H9 (cell line): ENCODE results near the gene CYP24A1. TPM values are rescaled to one million over a fixed set of nuclear protein-coding genes. Genes with fewer than 3 reads are reported as not detected.

Source experiments
- DNase-seq: peaks from one replicate; pipeline ENCODE4 v3.0.0-alpha.2; 2017
- H2AFZ ChIP-seq: one replicate; pipeline ENCODE4 v1.6.1; 2013; ENCODE audit warnings: mild to moderate bottlenecking, low read length, control low read depth, moderate library complexity
- H2AK5ac ChIP-seq: 2 replicates; pipeline ENCODE4 v1.6.1; 2013; ENCODE audit warnings: low read length, control low read depth, mixed read lengths; ENCODE audit not compliant: insufficient read length
- H2BK120ac ChIP-seq: one replicate; pipeline ENCODE4 v1.6.1; 2013; ENCODE audit warnings: low read depth, mild to moderate bottlenecking, low read length, control low read depth, inconsistent platforms; ENCODE audit not compliant: poor library complexity, severe bottlenecking
- H2BK12ac ChIP-seq: 2 replicates; pipeline ENCODE4 v1.6.1; 2013; ENCODE audit warnings: low read length, control low read depth, mixed read lengths, low read depth; ENCODE audit not compliant: insufficient read length
- H2BK15ac ChIP-seq: 2 replicates; pipeline ENCODE4 v1.6.1; 2013; ENCODE audit warnings: low read depth, low read length, control low read depth
- H2BK20ac ChIP-seq: one replicate; pipeline ENCODE4 v1.6.1; 2013; ENCODE audit warnings: low read depth, mild to moderate bottlenecking, low read length, control low read depth, inconsistent platforms; ENCODE audit not compliant: poor library complexity, severe bottlenecking
- H2BK5ac ChIP-seq: 2 replicates; pipeline ENCODE4 v1.6.1; 2013; ENCODE audit warnings: low read length, control low read depth, mixed read lengths; ENCODE audit not compliant: insufficient read length
- H3K14ac ChIP-seq: 2 replicates; pipeline ENCODE4 v1.6.1; 2013; ENCODE audit warnings: low read length, control low read depth; ENCODE audit not compliant: insufficient read depth
- H3K18ac ChIP-seq: 2 replicates; pipeline ENCODE4 v1.6.1; 2013; ENCODE audit warnings: low read depth, mild to moderate bottlenecking, mixed read lengths, low read length, control low read depth; ENCODE audit not compliant: insufficient read length
- H3K23ac ChIP-seq: 2 replicates; pipeline ENCODE4 v1.6.1; 2013; ENCODE audit warnings: low read length, control low read depth, mixed read lengths, low read depth; ENCODE audit not compliant: insufficient read length
- H3K23me2 ChIP-seq: 2 replicates; pipeline ENCODE4 v1.6.1; 2013; ENCODE audit warnings: low read depth, mild to moderate bottlenecking, mixed read lengths, low read length, control low read depth; ENCODE audit not compliant: insufficient read length, poor library complexity, severe bottlenecking
- H3K27ac ChIP-seq: 2 replicates; pipeline ENCODE4 v1.5.1; 2013; ENCODE audit warnings: low read length, control low read depth, mixed read lengths, low read depth; ENCODE audit not compliant: insufficient read length
- H3K27me3 ChIP-seq: 2 replicates; pipeline ENCODE4 v1.6.1; 2013; ENCODE audit warnings: low read length, control low read depth, inconsistent platforms; ENCODE audit not compliant: insufficient read depth
- H3K4ac ChIP-seq: 2 replicates; pipeline ENCODE4 v1.6.1; 2013; ENCODE audit warnings: low read depth, mild to moderate bottlenecking, control low read depth, inconsistent platforms, low read length, moderate library complexity
- H3K4me1 ChIP-seq: 2 replicates; pipeline ENCODE4 v1.6.1; 2013; ENCODE audit warnings: low read length, control low read depth, inconsistent platforms; ENCODE audit not compliant: insufficient read depth
- H3K4me2 ChIP-seq: 2 replicates; pipeline ENCODE4 v1.6.1; 2013; ENCODE audit warnings: low read length, control low read depth, mixed read lengths; ENCODE audit not compliant: insufficient read length, insufficient read depth
- H3K56ac ChIP-seq: 2 replicates; pipeline ENCODE4 v1.6.1; 2013; ENCODE audit warnings: low read depth, mild to moderate bottlenecking, mixed read lengths, low read length, control low read depth; ENCODE audit not compliant: insufficient read length
- H3K79me1 ChIP-seq: 2 replicates; pipeline ENCODE4 v1.6.1; 2013; ENCODE audit warnings: low read depth, mild to moderate bottlenecking, moderate library complexity, low read length, control low read depth, inconsistent platforms; ENCODE audit not compliant: insufficient read depth, poor library complexity, severe bottlenecking
- H3K79me2 ChIP-seq: 2 replicates; pipeline ENCODE4 v1.6.1; 2013; ENCODE audit warnings: low read length, control low read depth, inconsistent platforms; ENCODE audit not compliant: insufficient read depth
- H3K9ac ChIP-seq: 2 replicates; pipeline ENCODE4 v1.6.1; 2013; ENCODE audit warnings: low read length, control low read depth, mixed read lengths; ENCODE audit not compliant: insufficient read length; ENCODE audit errors: extremely low read depth
- H3K9me3 ChIP-seq: one replicate; pipeline ENCODE4 v1.6.1; 2013; ENCODE audit warnings: low read depth, low read length, inconsistent platforms; ENCODE audit not compliant: control insufficient read depth
- H3T11ph ChIP-seq: one replicate; pipeline ENCODE4 v1.6.1; 2013; ENCODE audit warnings: mild to moderate bottlenecking, low read length, control low read depth, inconsistent platforms
- H4K20me1 ChIP-seq: one replicate; pipeline ENCODE4 v1.6.1; 2013; ENCODE audit not compliant: control insufficient read depth, insufficient read length, insufficient read depth
- H4K5ac ChIP-seq: 2 replicates; pipeline ENCODE4 v1.6.1; 2013; ENCODE audit warnings: low read depth, mild to moderate bottlenecking, mixed read lengths, low read length, control low read depth; ENCODE audit not compliant: insufficient read length
- H4K8ac ChIP-seq: replicated peaks from 2 replicates; pipeline ENCODE4 v1.6.1; 2013; ENCODE audit warnings: low read length, control low read depth, mixed read lengths, low read depth; ENCODE audit not compliant: insufficient read length
- H4K91ac ChIP-seq: 2 replicates; pipeline ENCODE4 v1.6.1; 2013; ENCODE audit warnings: low read depth, mild to moderate bottlenecking, moderate library complexity, mixed read lengths, low read length, control low read depth; ENCODE audit not compliant: insufficient read length
- H3K27ac Mint-ChIP-seq, 3 experiments: 2 replicates in 2 of 3; 3 replicates in 1 of 3; pipeline ENCODE4 v1.8.0; 2020 to 2021; ENCODE audit warnings: mixed read lengths in 3 of 3, mild to moderate bottlenecking in 1 of 3, moderate library complexity in 1 of 3
- H3K27me3 Mint-ChIP-seq: 2 replicates; pipeline ENCODE4 v1.8.0; 2021; ENCODE audit warnings: low read depth, mild to moderate bottlenecking, moderate library complexity, mixed read lengths
- H3K36me3 Mint-ChIP-seq, 3 experiments: 2 replicates in 2 of 3; 3 replicates in 1 of 3; pipeline ENCODE4 v1.8.0; 2020 to 2021; ENCODE audit warnings: low read depth in 3 of 3, mixed read lengths in 3 of 3; ENCODE audit not compliant: insufficient read depth in 1 of 3
- H3K4me1 Mint-ChIP-seq, 2 experiments: 2 replicates each; pipeline ENCODE4 v1.8.0; 2020; ENCODE audit warnings: mixed read lengths in 2 of 2
- H3K4me3 Mint-ChIP-seq, 2 experiments: 2 replicates in 1 of 2; 3 replicates in 1 of 2; pipeline ENCODE4 v1.8.0; 2020 to 2021; ENCODE audit warnings: mild to moderate bottlenecking in 2 of 2, mixed read lengths in 2 of 2, moderate library complexity in 1 of 2
- H3K9me3 Mint-ChIP-seq, 2 experiments: 2 replicates in 1 of 2; 3 replicates in 1 of 2; pipeline ENCODE4 v1.8.0; 2020; ENCODE audit warnings: mild to moderate bottlenecking in 2 of 2, mixed read lengths in 2 of 2, moderate library complexity in 1 of 2
- CTCF ChIP-seq: fragments of 200-600 bp; sonication (generic); conservative IDR thresholded peaks from 3 replicates; pipeline ENCODE4 v1.8.0; 2021; ENCODE audit warnings: antibody characterized with exemption, mild to moderate bottlenecking
- WGBS: extraction: QIAGEN DNeasy Blood & Tissue Kit; methylation state at CpG from one replicate; pipeline ENCODE4 v1.1.7; 2013; ENCODE audit warnings: missing lambda C conversion rate, low lambda C conversion rate, mixed read lengths; ENCODE audit not compliant: insufficient read length; ENCODE audit errors: extremely low coverage; 5-methylcytosine and 5-hydroxymethylcytosine counted together
- total RNA-seq: library from RNA; stranded (reverse); gene quantifications from 2 replicates; pipeline ENCODE4 v1.2.1, GENCODE V29; 2021

Gene CYP24A1
- total RNA-seq, 1 experiment from 2014 or later: not detected

- Histone ChIP-seq H2BK15ac (no peak overlapping the region), H2BK12ac (no peak overlapping the region), H3K4me2 (no peak overlapping the region), H3K79me2 (no peaks in the 10 kb centered on the region), H2BK120ac (no peak overlapping the region), H3K9ac (no peak overlapping the region), H4K5ac (no peak overlapping the region), H3K23me2 (no peaks in the 10 kb centered on the region), H3K56ac (no peak overlapping the region), H3T11ph (no peak overlapping the region), H3K27me3 (no peaks in the 10 kb centered on the region), H4K20me1 (no peaks in the 10 kb centered on the region), H3K4ac (no peak overlapping the region), H4K8ac (no peak overlapping the region), H3K27ac (no peak overlapping the region), H3K18ac (no peak overlapping the region), H3K79me1 (no peaks in the 10 kb centered on the region), H2AFZ (no peak overlapping the region), H3K4me1 (peaks cover 3% of the 10 kb centered on the region; the same call in 1 of the 2 replicates), H3K14ac (no peak overlapping the region), H3K9me3 (no peaks in the 10 kb centered on the region), H2BK5ac (no peak overlapping the region), H4K91ac (no peak overlapping the region), H3K23ac (no peak overlapping the region), H2BK20ac (no peak overlapping the region), H2AK5ac (no peak overlapping the region)
- H3K4me3 Mint-ChIP-seq: no peak overlapping the region
- no peaks in the 10 kb centered on the region for H3K36me3 Mint-ChIP-seq
- peak overlapping the region in 1 of 3 experiments; percentile 89; a peak in 1 of 7 replicates for H3K27ac Mint-ChIP-seq
- H3K9me3 Mint-ChIP-seq: no peaks in the 10 kb centered on the region
- H3K4me1 Mint-ChIP-seq: peaks cover 16 to 25% of the 10 kb centered on the region in 2 experiments
- no peak for DNase-seq
- no peak for TF ChIP-seq CTCF
- H3K27me3 Mint-ChIP-seq: no peaks in the 10 kb centered on the region
- no CpG with 5 or more reads among the region's 1 CpG for WGBS
Measured at GRCh38 chr20:54122189-54122588, 51.6 kb downstream of the CYP24A1 start.
